ENCODE measurements around the gene CD300LF. TPM values are rescaled to one million over a fixed set of nuclear protein-coding genes. Genes with fewer than 3 reads are reported as not detected.

CD300LF gene
- total RNA-seq, 1 donor: not detected

GRCh38 chr17:74757931-74758847 lies 45.5 kb upstream of the CD300LF start:
- peak overlapping the region; percentile 61 for H3K4me2 ChIP-seq (ENCODE audit: insufficient read depth, low read length)
- H3K4me3 ChIP-seq (ENCODE audit: insufficient read depth, low read length): peak overlapping the region; percentile 25

GRCh38 chr17:74757502-74757901 lies 44.8 kb upstream of the CD300LF start:
- no peak overlapping the region for H3K27ac ChIP-seq (ENCODE audit: low read depth, low read length)
- H3K79me2 ChIP-seq (ENCODE audit: insufficient read depth, low read length): peaks cover 38% of the 10 kb centered on the region
- no peak overlapping the region for H3K4me3 ChIP-seq (ENCODE audit: insufficient read depth, low read length)
- H2AFZ ChIP-seq (ENCODE audit: low read length): no peak overlapping the region
- H3K9me3 ChIP-seq (ENCODE audit: low read depth, low read length): no peaks in the 10 kb centered on the region
- H3K27me3 ChIP-seq (ENCODE audit: insufficient read depth, low read length): no peaks in the 10 kb centered on the region
- peaks cover 23% of the 10 kb centered on the region for H4K20me1 ChIP-seq (ENCODE audit: insufficient read depth, low read length)
- H3K4me2 ChIP-seq (ENCODE audit: insufficient read depth, low read length): no peak overlapping the region
- peaks cover 35% of the 10 kb centered on the region for H3K4me1 ChIP-seq (ENCODE audit: insufficient read depth, low read length)
- peak; percentile 85 for DNase-seq (ENCODE audit: insufficient read length, low spot score, missing footprints)
- H3K36me3 ChIP-seq (ENCODE audit: insufficient read depth, low read length): no peaks in the 10 kb centered on the region
- no peak for TF ChIP-seq CTCF (IDR thresholded peaks at IDR 0.05; ENCODE audit: extremely low read depth, low read depth, low read length)

More at GRCh38 chr17:74757931-74758847, 45.5 kb upstream of the CD300LF start:
- Histone ChIP-seq H3K36me3 (ENCODE audit: insufficient read depth, low read length) (no peaks in the 10 kb centered on the region), H3K4me1 (ENCODE audit: insufficient read depth, low read length) (peaks cover 35% of the 10 kb centered on the region), H4K20me1 (ENCODE audit: insufficient read depth, low read length) (peaks cover 23% of the 10 kb centered on the region), H3K9me3 (ENCODE audit: low read depth, low read length) (no peaks in the 10 kb centered on the region), H3K79me2 (ENCODE audit: insufficient read depth, low read length) (peaks cover 33% of the 10 kb centered on the region), H3K27me3 (ENCODE audit: insufficient read depth, low read length) (no peaks in the 10 kb centered on the region), H2AFZ (ENCODE audit: low read length) (no peak overlapping the region), H3K27ac (ENCODE audit: low read depth, low read length) (no peak overlapping the region)
- TF ChIP-seq CTCF (IDR thresholded peaks at IDR 0.05; ENCODE audit: extremely low read depth, low read depth, low read length): no peak
- DNase-seq (ENCODE audit: insufficient read length, low spot score, missing footprints): peak; percentile 78

- TF ChIP-seq CTCF (IDR thresholded peaks at IDR 0.05; ENCODE audit: extremely low read depth, low read depth, low read length): no peak
- Histone ChIP-seq H3K27me3 (ENCODE audit: insufficient read depth, low read length) (no peaks in the 10 kb centered on the region), H3K4me2 (ENCODE audit: insufficient read depth, low read length) (no peak overlapping the region), H3K36me3 (ENCODE audit: insufficient read depth, low read length) (no peaks in the 10 kb centered on the region), H3K4me3 (ENCODE audit: insufficient read depth, low read length) (no peak overlapping the region), H2AFZ (ENCODE audit: low read length) (no peak overlapping the region), H3K4me1 (ENCODE audit: insufficient read depth, low read length) (peaks cover 35% of the 10 kb centered on the region), H3K27ac (ENCODE audit: low read depth, low read length) (no peak overlapping the region), H4K20me1 (ENCODE audit: insufficient read depth, low read length) (peaks cover 23% of the 10 kb centered on the region), H3K9me3 (ENCODE audit: low read depth, low read length) (no peaks in the 10 kb centered on the region), H3K79me2 (ENCODE audit: insufficient read depth, low read length) (peaks cover 43% of the 10 kb centered on the region)
- no peak for DNase-seq (ENCODE audit: insufficient read length, low spot score, missing footprints)
Observed at GRCh38 chr17:74756891-74757290, 44.2 kb upstream of the CD300LF start.

- Histone ChIP-seq H4K20me1 (ENCODE audit: insufficient read depth, low read length) (peaks cover 23% of the 10 kb centered on the region), H3K4me3 (ENCODE audit: insufficient read depth, low read length) (no peak overlapping the region), H2AFZ (ENCODE audit: low read length) (no peak overlapping the region), H3K9me3 (ENCODE audit: low read depth, low read length) (no peaks in the 10 kb centered on the region), H3K36me3 (ENCODE audit: insufficient read depth, low read length) (no peaks in the 10 kb centered on the region), H3K27ac (ENCODE audit: low read depth, low read length) (no peak overlapping the region), H3K27me3 (ENCODE audit: insufficient read depth, low read length) (no peaks in the 10 kb centered on the region), H3K4me1 (ENCODE audit: insufficient read depth, low read length) (peaks cover 30% of the 10 kb centered on the region), H3K4me2 (ENCODE audit: insufficient read depth, low read length) (no peak overlapping the region), H3K79me2 (ENCODE audit: insufficient read depth, low read length) (peaks cover 50% of the 10 kb centered on the region)
- TF ChIP-seq CTCF (IDR thresholded peaks at IDR 0.05; ENCODE audit: extremely low read depth, low read depth, low read length): no peak
- no peak for DNase-seq (ENCODE audit: insufficient read length, low spot score, missing footprints)
Observed at GRCh38 chr17:74755533-74755932, 42.8 kb upstream of the CD300LF start.
